Measurements from ENCODE around the gene GPR143.
A peak's percentile ranks its signal among the peaks of the same experiment; 100 is the strongest.

Gene GPR143

DNA sequence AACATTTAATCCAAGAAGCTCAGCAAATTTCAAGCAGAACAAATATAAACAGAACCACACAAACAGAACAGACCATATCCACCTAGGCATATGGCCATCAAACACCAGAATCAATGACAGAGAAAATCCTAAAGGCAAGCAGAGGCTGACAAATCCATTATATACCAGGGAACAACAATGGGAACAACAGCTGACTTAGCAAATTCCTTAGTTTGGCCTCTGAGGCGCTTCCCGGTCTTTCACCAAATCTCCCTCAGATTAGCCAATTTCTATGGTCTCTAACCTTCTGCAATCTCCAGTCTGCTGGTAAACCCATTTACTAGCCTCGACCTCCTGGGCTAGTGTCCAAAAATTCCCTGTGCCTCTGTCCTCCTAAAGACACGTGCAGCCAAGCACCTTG, 59.2 kb downstream of the GPR143 start:
- no peak for DNase-seq

- no peak for DNase-seq
Measured at GRCh38 chrX:9704876-9705465, 60.7 kb downstream of the GPR143 start.

GRCh38 chrX:9703406-9703805, 62.2 kb downstream of the GPR143 start:
- no peak for DNase-seq

DNA sequence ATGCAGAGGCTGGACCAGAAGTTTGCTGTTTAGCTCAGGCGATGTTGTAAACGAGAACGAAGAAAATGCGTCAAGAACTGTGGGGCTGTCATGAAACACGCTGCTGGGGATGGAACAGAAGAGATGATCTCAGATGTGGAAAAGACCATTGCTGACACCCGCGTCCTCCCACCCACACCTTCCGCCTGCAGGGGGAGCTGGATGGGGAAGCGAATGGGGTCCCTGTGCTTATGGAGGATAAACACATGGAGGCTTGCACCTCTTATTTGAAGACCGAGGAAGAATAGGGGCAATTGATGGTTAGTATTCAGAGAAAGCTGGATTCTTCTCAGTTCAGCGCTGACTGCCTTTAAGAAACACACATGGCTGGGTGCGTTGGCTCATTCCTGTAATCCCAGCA, 63.9 kb downstream of the GPR143 start:
- DNase-seq, result no peak

- DNase-seq, result no peak
Measured at GRCh38 chrX:9700555-9700954, 65.1 kb downstream of the GPR143 start.

DNA sequence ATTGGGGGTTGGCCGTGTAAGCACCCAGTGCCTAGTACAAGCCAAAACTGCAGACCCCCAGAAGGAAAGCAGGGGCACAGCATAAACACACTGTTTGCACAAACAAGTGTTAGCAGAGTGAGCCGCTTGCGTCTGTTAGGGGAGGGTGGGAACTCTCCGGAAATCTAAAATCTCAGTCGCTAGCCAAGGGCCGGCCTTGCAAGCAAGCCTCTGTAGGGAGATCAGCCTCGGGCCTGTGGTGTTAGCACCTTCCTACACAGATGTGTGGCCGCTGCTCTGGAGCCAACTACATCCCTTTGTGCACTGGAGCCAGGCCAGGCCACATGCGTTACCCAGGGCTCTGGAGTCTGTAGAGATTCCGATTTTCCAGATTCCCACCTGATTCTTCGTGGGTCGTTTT, 67.1 kb downstream of the GPR143 start:
- no peak for DNase-seq

GRCh38 chrX:9693307-9694001, 72.2 kb downstream of the GPR143 start:
- no peak for DNase-seq

GRCh38 chrX:9690046-9690445, 75.6 kb downstream of the GPR143 start:
- no peak for DNase-seq

- no peak for DNase-seq
Measured at GRCh38 chrX:9688833-9689232, 76.8 kb downstream of the GPR143 start.

- DNase-seq, result no peak
Measured at GRCh38 chrX:9687899-9688298, 77.7 kb downstream of the GPR143 start.

GRCh38 chrX:9683350-9683749, 82.3 kb downstream of the GPR143 start:
- no peak for DNase-seq

DNA sequence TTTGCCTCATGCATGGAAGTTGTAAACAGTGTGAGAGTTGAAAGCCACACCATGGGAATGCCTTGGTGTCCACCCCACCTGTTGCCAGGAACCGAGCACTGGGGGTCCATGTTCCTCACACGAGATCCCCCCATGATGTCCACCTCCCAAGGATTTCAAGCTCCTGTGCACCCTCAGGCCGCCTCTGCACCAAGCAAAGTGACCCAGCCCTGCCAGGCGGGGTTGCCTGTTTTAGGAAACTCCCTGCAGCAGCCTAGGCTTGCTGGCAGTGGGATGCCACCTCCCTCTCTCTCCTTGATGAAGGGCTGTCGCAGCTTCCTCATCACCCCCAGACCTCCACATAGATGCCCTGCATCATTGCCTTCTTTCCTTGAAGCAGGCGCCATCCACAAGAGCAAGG, 82.8 kb downstream of the GPR143 start:
- no peak for DNase-seq

GRCh38 chrX:9682456-9682855, 83.2 kb downstream of the GPR143 start:
- no peak for DNase-seq

DNA sequence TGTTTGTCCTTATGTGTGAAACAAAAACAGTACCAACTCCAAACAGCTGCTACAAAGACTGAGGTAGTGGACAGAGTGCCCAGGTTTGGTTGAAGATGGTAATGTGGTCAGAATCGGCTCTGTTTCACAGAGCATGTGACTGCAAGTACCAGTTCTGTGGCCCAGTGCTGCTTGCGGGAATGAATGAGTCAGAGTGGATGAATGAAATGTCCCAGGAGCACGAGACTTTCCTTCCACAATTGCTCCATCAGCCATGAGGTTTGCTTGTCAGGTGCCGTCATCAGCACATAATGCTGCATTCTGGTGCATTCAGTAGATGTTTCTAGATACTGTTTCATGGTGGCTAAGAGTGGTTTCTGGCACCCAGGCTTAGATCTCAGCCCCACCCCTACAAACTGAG, 84.2 kb downstream of the GPR143 start:
- DNase-seq, result no peak

DNA sequence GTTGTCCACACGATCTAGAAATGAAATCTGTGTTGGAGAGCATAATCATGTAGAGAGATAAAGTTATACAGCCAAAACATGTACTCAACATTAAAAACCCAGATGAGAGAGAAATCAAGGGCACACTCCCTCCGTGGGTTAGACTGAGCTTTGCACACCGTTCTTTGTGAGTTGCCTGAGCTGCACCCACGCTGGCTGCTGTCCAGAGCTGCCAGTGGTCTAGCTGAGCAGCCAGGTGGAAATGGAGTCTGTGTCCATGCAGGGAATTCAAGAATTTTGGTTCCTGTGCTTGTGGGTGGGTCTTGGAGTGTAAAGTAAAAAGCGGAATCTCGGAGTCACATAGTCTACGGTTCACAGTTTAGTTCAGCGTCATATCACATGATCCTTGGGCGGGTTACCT, 84.6 kb downstream of the GPR143 start:
- no peak for DNase-seq

- no peak for DNase-seq
Measured at GRCh38 chrX:9678215-9678965, 87.3 kb downstream of the GPR143 start.

DNA sequence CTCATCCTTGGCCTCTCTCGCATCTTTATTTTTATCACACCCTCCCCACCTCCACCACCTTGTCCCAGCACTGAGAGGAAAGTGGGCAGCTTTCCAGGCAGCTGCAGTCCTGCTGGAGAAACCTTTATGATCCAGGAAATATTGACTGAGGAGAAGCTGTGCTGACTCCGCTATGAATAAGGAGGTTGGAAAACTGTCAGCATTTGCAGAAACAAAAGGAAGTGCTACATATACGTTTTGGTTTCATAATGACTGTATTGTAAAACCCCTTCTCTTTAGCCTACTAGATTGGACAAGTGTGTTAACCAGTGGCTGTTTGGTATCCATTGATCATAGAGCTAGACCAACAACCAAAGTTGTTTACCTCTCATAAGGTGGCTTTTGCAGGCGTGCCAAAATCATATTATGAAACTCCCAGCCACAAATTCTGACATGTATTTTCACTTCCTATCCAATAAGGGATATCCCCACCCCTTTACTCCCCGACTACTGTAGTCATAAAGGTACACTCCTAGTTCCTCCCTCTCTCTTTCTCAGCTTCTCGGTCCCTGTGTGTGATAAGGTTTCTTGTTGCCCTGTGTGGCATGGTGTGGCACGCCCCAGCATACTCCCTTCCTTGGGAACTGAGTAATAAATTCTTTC, 88.4 kb downstream of the GPR143 start:
- DNase-seq, result peak; percentile 27

- no peak for DNase-seq
Measured at GRCh38 chrX:9676738-9677097, 88.9 kb downstream of the GPR143 start.

DNA sequence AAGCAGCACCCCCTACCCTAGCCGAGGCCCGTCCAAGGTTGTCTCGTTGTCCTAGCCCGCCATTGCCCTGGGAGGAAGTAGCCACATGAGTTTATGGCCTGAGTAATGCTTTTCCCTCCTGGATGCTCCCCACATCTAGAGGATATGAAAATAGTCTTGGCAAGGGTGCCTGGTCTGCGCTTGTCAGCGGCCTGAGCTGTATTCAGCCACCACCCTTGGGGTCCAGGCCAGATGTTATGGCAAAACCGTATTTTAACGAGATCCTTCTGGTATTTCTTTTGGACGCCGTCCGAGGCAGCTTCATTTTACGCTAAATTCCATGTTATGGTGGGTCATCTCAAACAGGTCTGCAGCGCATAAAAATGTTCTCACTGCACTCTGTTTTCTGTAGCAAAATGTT, 89.3 kb downstream of the GPR143 start:
- DNase-seq, result no peak

All from CD4-positive, alpha-beta T cell treated with Interleukin-15 for 1 hour (primary cell).